ENCODE results near the gene BAD. TPM values are rescaled to one million over a fixed set of nuclear protein-coding genes. Genes with fewer than 3 reads are reported as not detected.

BAD gene
- total and polyA plus RNA-seq, 11 donors, result 41.5 to 123 (median 58.5) TPM

DNA sequence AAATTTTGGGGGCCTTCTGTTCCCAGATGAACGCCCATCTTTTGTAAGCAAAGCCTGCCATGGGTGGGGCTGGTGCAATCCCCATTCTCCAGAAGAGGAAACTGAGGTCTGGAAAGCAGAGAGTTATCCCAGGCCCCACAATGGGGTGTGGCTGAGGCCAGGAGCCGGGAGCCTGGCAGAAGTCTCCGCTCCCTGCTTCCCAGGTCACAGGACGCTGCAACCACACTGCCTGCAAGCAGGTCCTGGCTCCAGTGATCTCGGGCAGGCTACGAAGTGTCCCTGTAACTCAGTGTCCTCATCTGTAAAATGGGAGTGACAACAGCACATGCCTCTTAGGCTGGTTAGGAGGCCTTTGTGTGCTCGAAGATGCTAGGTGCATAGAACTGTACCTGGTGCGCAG lies 31.4 kb downstream of the BAD start:
- intact Hi-C loops (cut with DNase I), result loop anchor here in 2 of 10 donors (5.0 to 10.0 kb wide), 2 partner anchors 49 to 52 kb away; partner anchors contain the start of genes CATSPERZ (in 2 of the 2) and ESRRA (in 1 of the 2)
- H3K4me3 ChIP-seq, result peak overlapping the region in 7 of 12 donors; percentile 62 to 100 (median 94)
- WGBS, 4 donors, result 80 to 93% (median 81%) methylated on average over 5 to 8 of the region's 8 CpGs
- H3K27me3 ChIP-seq, result no peaks in the 10 kb centered on the region
- H3K4me1 ChIP-seq, result peaks cover 5 to 42% (median 25%) of the 10 kb centered on the region in 12 donors
- peaks cover 0 to 38% (median 28%) of the 10 kb centered on the region in 9 donors for H3K36me3 ChIP-seq
- ATAC-seq, result no peak
- TF ChIP-seq POLR2A (IDR thresholded peaks at IDR 0.05), result no peak
- TF ChIP-seq, protein P1, sequence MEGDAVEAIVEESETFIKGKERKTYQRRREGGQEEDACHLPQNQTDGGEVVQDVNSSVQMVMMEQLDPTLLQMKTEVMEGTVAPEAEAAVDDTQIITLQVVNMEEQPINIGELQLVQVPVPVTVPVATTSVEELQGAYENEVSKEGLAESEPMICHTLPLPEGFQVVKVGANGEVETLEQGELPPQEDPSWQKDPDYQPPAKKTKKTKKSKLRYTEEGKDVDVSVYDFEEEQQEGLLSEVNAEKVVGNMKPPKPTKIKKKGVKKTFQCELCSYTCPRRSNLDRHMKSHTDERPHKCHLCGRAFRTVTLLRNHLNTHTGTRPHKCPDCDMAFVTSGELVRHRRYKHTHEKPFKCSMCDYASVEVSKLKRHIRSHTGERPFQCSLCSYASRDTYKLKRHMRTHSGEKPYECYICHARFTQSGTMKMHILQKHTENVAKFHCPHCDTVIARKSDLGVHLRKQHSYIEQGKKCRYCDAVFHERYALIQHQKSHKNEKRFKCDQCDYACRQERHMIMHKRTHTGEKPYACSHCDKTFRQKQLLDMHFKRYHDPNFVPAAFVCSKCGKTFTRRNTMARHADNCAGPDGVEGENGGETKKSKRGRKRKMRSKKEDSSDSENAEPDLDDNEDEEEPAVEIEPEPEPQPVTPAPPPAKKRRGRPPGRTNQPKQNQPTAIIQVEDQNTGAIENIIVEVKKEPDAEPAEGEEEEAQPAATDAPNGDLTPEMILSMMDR (IDR thresholded peaks at IDR 0.05), result no peak
- peak overlapping the region in 3 of 12 donors; percentile 19 to 83 (median 79) for H3K27ac ChIP-seq
- DNase-seq, result no peak
- H3K9me3 ChIP-seq, result no peaks in the 10 kb centered on the region

DNA sequence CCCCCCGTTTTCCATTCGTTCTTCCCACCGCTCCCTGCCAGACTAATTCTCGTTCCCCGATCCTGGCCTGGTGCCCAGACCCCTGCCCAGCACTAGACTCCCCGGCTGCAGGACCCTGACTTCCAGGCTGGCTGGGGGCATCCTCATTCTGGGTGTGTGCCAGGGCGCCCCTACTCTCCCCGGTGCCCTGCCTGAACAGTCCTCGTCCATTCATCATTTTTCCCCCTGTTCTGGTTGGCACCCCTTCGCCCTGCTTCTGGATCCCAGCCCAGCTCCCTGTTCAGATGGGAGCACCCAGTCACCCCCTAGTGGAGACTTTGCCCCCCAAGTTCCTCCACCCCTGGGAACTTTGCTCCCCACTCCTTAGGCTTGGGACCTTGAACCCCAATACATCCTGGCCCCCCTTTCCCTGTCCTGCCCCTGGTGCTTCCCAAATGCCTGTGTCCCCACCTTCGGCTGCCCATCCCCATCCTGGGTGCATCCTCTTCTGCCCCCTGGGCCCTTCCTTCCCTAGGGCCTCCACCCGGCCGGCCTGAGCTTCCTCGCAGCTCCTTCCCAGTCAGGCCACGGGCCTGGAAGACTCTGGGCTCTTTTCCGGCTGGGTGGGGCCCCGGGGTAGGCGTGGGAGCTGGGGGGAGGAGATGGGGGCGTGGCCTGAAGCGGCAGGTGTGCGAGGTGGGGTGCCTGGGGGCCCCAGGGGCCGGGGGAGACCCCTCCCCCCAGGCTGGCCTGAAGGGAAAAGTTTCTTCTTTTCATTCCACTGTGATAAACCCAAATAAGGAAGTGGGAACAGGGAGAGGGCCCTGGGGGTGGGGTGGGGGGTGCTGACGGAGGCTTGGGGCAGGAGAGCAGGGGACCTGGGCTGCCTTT lies 32.2 kb downstream of the BAD start:
- H3K27ac ChIP-seq, result peak overlapping the region in 11 of 12 donors; percentile 19 to 92 (median 79)
- peak in 4 of 5 donors; percentile 58 to 70 (median 63) for DNase-seq

DNA sequence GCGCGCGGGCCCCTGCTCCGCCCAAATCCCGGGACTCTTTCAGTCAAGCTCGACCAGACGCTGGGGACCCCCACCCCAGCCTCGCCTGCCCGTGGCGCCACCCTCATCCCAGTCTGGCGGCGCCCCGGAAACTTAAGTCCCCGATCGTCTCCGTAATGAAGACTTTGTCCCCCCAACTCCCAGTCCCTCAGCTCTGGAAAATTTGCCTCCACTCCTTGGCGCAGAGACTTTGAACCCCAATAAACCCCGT lies 32.8 kb downstream of the BAD start:
- WGBS, 4 donors, result 0 to 1% (median 0%) methylated on average over 17 to 18 of the region's 18 CpGs
- TF ChIP-seq, protein P1 (IDR thresholded peaks at IDR 0.05), result no peak
- no peak for TF ChIP-seq POLR2A (IDR thresholded peaks at IDR 0.05)

More for the DNA sequence above, 32.2 kb downstream of the BAD start:
- ATAC-seq, result peak in 3 of 4 donors; percentile 4 to 43 (median 24)
- Histone ChIP-seq H3K36me3 (peaks cover 0 to 30% (median 23%) of the 10 kb centered on the region in 9 donors), H3K9me3 (no peaks in the 10 kb centered on the region), H3K4me3 (peak overlapping the region; percentile 62 to 100 (median 92)), H3K4me1 (peaks cover 5 to 48% (median 31%) of the 10 kb centered on the region in 12 donors), H3K27me3 (no peaks in the 10 kb centered on the region)
- TF ChIP-seq, protein P1 (IDR thresholded peaks at IDR 0.05), result peak in 4 of 12 donors; percentile 11 to 31 (median 17)
- no peak for TF ChIP-seq POLR2A (IDR thresholded peaks at IDR 0.05)
- WGBS, 4 donors, result 12 to 20% (median 16%) methylated on average over 16 to 23 of the region's 23 CpGs
- intact Hi-C loops (cut with DNase I), result loop anchor here in 2 of 10 donors (5.0 to 10.0 kb wide), 2 partner anchors 50 to 53 kb away; partner anchors contain the start of genes CATSPERZ (in 2 of the 2) and ESRRA (in 1 of the 2)

More for the DNA sequence above, 32.8 kb downstream of the BAD start:
- Histone ChIP-seq H3K36me3 (peaks cover 0 to 24% (median 18%) of the 10 kb centered on the region in 9 donors), H3K4me1 (peaks cover 5 to 53% (median 33%) of the 10 kb centered on the region in 12 donors), H3K4me3 (peak overlapping the region; percentile 62 to 100 (median 92)), H3K9me3 (no peaks in the 10 kb centered on the region), H3K27me3 (no peaks in the 10 kb centered on the region), H3K27ac (peak overlapping the region in 11 of 12 donors; percentile 62 to 92 (median 79))
- intact Hi-C loops (cut with DNase I), result loop anchor here in 4 of 10 donors (1.0 to 10.0 kb wide), 6 partner anchors 17 to 53 kb away; partner anchors contain the start of genes CATSPERZ (in 3 of the 4) and ESRRA (in 1 of the 4)
- DNase-seq, result peak in 1 of 5 donors; percentile 52
- no peak for ATAC-seq

All from heart left ventricle (tissue), 16 donors.